HEK293T (cell line): ENCODE data around the gene PIGW.

Source experiments
- CTCF ChIA-PET: fragments of 350-600 bp; formaldehyde crosslinking; extraction: SDS; loops from one replicate; lab custom pipeline; 2021; ENCODE audit warnings: antibody characterized with exemption, inconsistent platforms; lab: Yijun Ruan, JAX
- POLR2A ChIA-PET: fragments of 350-600 bp; formaldehyde crosslinking; extraction: SDS; loops from one replicate; lab custom pipeline; 2020; ENCODE audit warnings: antibody characterized with exemption, inconsistent platforms; lab: Yijun Ruan, JAX
- DNase-seq: peaks from one replicate; pipeline ENCODE4 v3.0.0; 2012; ENCODE audit warnings: mixed read lengths; ENCODE audit errors: extremely low spot score
- ARNT ChIP-seq: fragments of 450-650 bp; IDR thresholded peaks from 2 replicates; pipeline ENCODE4 v1.6.1; 2017; ENCODE audit warnings: mild to moderate bottlenecking
- BHLHE40 ChIP-seq: fragments of 450-650 bp; IDR thresholded peaks from 2 replicates; pipeline ENCODE4 v1.6.1; 2016; ENCODE audit warnings: mild to moderate bottlenecking, moderate library complexity, borderline replicate concordance
- CTBP1 ChIP-seq: fragments of 450-650 bp; IDR thresholded peaks from 2 replicates; pipeline ENCODE4 v1.6.1; 2016; ENCODE audit warnings: borderline replicate concordance
- ELF4 ChIP-seq: fragments of 450-650 bp; IDR thresholded peaks from 2 replicates; pipeline ENCODE4 v1.6.1; 2017; ENCODE audit warnings: antibody characterized with exemption
- FOXA1 ChIP-seq: fragments of 450-650 bp; IDR thresholded peaks from 2 replicates; pipeline ENCODE4 v1.6.1; 2016; ENCODE audit warnings: mild to moderate bottlenecking
- FOXK2 ChIP-seq: fragments of 450-650 bp; IDR thresholded peaks from 2 replicates; pipeline ENCODE4 v1.6.1; 2016; ENCODE audit warnings: mild to moderate bottlenecking
- FOXM1 ChIP-seq: fragments of 450-650 bp; IDR thresholded peaks from 2 replicates; pipeline ENCODE4 v1.6.1; 2017; ENCODE audit warnings: mild to moderate bottlenecking, borderline replicate concordance
- HDGF ChIP-seq: fragments of 450-650 bp; IDR thresholded peaks from 2 replicates; pipeline ENCODE4 v1.6.1; 2017; ENCODE audit warnings: antibody characterized with exemption, borderline replicate concordance
- L3MBTL2 ChIP-seq: fragments of 450-650 bp; conservative IDR thresholded peaks from 2 replicates; pipeline ENCODE4 v1.6.1; 2016; ENCODE audit warnings: mild to moderate bottlenecking
- LEF1 ChIP-seq: fragments of 450-650 bp; IDR thresholded peaks from 2 replicates; pipeline ENCODE4 v1.6.1; 2017; ENCODE audit warnings: mild to moderate bottlenecking, borderline replicate concordance
- NFRKB ChIP-seq: fragments of 450-650 bp; IDR thresholded peaks from 2 replicates; pipeline ENCODE4 v1.6.1; 2016; ENCODE audit warnings: mild to moderate bottlenecking, moderate library complexity
- SP1 ChIP-seq: fragments of 450-650 bp; IDR thresholded peaks from 2 replicates; pipeline ENCODE4 v1.6.1; 2017
- SUZ12 ChIP-seq: fragments of 450-650 bp; IDR thresholded peaks from 2 replicates; pipeline ENCODE4 v1.6.1; 2016; ENCODE audit warnings: mild to moderate bottlenecking
- TARDBP ChIP-seq: fragments of 450-650 bp; IDR thresholded peaks from 2 replicates; pipeline ENCODE4 v1.6.1; 2016
- ZNF384 ChIP-seq: fragments of 450-650 bp; IDR thresholded peaks from 2 replicates; pipeline ENCODE4 v1.6.1; 2016
- TF ChIP-seq, protein P1 (sequence below): fragments of 450-650 bp; IDR thresholded peaks from 2 replicates; pipeline ENCODE4 v1.6.1; 2016

PIGW gene

DNA sequence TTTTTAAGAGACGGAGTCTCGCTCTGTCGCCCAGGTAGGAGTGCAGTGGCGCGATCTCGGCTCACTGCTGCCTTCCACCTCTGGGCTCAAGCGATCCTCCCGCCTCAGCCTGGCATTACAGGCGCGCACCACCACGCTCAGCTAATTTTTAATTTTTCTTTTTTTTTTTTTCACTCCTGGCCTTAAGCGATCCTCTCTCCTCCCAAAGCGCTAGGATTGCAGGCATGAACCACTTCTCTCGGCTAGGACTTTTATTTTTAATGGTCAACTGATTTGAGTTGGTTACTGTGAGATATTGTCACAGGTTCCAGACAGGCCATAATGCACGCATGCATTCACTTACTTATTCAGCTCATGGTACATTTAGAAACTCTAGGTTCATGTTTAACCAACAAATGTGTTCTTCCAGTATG, 888 bp downstream of the PIGW start:
- POLR2A ChIA-PET = interaction anchor here (0.6 to 6.0 kb wide), 16 partner anchors 9 to 1162 kb away, joined by 3 to 88 read pairs (median 4); partner anchors contain the start of genes DHRS11, GGNBP2, MRM1 and SLFN11
- no peak for DNase-seq
- TF ChIP-seq NFRKB = no peak
- TF ChIP-seq ELF4 = no peak
- TF ChIP-seq L3MBTL2 = no peak
- no peak for TF ChIP-seq CTBP1
- TF ChIP-seq BHLHE40 = no peak
- TF ChIP-seq FOXK2 = no peak
- TF ChIP-seq, protein P1, sequence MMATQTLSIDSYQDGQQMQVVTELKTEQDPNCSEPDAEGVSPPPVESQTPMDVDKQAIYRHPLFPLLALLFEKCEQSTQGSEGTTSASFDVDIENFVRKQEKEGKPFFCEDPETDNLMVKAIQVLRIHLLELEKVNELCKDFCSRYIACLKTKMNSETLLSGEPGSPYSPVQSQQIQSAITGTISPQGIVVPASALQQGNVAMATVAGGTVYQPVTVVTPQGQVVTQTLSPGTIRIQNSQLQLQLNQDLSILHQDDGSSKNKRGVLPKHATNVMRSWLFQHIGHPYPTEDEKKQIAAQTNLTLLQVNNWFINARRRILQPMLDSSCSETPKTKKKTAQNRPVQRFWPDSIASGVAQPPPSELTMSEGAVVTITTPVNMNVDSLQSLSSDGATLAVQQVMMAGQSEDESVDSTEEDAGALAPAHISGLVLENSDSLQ = no peak
- CTCF ChIA-PET = no interaction called here

DNA sequence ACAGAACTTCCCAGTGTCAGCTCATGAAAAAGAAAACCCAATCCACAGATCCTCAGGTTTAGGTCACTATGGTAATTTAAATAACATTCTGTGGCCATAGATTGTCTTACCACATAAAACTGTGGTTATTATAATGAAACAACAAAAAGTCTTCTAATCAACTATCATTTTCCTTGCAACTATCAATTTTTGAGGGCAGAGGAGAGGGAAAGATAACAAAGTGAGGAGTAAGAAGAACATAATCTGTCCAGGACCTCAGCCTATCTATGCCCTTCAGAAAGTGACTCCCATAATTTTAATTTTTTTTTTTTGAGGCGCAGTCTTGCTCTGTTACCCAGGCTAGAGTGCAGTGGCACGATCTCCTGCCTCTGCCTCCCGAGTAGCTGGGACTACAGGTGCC, 5.9 kb downstream of the PIGW start:
- no peak for DNase-seq
- no peak for TF ChIP-seq BHLHE40
- ChIA-PET CTCF (no interaction called here), POLR2A (no interaction called here)

- ChIA-PET POLR2A (interaction anchor here (4.9 kb wide), 1 partner anchor 8 kb away, joined by 88 read pairs; the partner anchor contains the start of genes MYO19 and PIGW), CTCF (no interaction called here)
- TF ChIP-seq ELF4 = no peak
- TF ChIP-seq FOXA1 = no peak
- TF ChIP-seq LEF1 = no peak
- TF ChIP-seq SUZ12 = no peak
- no peak for TF ChIP-seq L3MBTL2
- TF ChIP-seq NFRKB = no peak
- TF ChIP-seq, protein P1 = no peak
- TF ChIP-seq HDGF = no peak
- TF ChIP-seq FOXM1 = no peak
- no peak for TF ChIP-seq CTBP1
- no peak for TF ChIP-seq SP1
- no peak for TF ChIP-seq BHLHE40
- TF ChIP-seq ZNF384 = no peak
- no peak for TF ChIP-seq ARNT
- DNase-seq = no peak
These were observed 8.0 kb downstream of the PIGW start for GRCh38 chr17:36542755-36543154.

GRCh38 chr17:36544044-36544306, 9.2 kb downstream of the PIGW start:
- CTCF ChIA-PET = interaction anchor here (1.2 kb wide), 1 partner anchor 10 kb away, joined by 3 read pairs; the partner anchor contains the start of genes MYO19 and PIGW
- DNase-seq = peak; percentile 16
- POLR2A ChIA-PET = interaction anchor here (0.7 to 4.9 kb wide), 9 partner anchors 10 to 612 kb away, joined by 3 to 88 read pairs (median 4); partner anchors contain the start of genes MRM1, MYO19 and PIGW
- TF ChIP-seq ARNT (no peak), ELF4 (no peak), SP1 (no peak), HDGF (no peak), LEF1 (no peak), BHLHE40 (no peak), TARDBP (no peak)

DNA sequence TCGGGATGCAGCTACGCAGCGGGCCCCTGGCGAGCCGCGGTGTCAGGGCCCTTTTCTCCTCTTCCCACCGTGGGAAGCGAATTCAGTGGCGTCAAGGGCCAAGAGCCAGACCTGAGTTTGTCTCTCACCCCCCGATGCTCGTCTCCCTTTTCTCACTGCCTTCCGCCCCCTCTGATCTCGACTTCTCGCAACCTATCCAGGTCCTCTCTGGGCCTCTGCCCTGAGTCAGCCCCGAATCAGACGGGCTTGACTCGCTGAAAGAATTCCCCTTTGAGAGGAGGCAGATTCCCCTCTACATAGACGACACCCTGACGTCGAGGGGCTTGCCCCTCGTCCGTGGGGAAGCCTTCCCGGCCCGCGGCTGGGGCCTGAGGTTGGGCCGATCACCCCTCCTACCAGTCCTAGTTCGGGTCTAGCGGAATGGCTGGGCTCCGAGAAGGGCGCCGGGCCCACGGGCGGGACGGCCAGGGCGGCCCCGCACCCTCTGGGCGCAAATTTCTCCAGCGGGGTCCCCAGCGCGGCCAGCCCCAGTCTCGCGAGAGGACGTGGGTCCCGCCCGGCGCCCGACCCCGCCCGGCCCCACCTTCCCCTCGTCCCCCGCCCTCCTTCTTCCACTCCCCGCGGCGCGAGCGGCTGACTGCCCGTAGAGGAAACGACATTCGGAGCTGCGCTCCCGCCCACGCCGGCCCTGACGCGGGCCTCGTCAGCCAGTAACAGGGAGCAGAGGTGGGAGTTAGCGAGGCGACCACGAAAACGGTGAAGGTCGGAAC, 9.7 kb downstream of the PIGW start, which contains the start of gene GGNBP2:
Gene GGNBP2 (plus strand): TSS at position 613 of the 770 bp plus-strand sequence. CDS start 806 bp downstream, outside the sequence.
- peak; percentile 75 for DNase-seq
- ChIA-PET POLR2A (interaction anchor here (0.6 to 4.9 kb wide), 12 partner anchors 10 to 613 kb away, joined by 3 to 88 read pairs (median 5); partner anchors contain the start of genes DHRS11, MRM1, MYO19 and PIGW), CTCF (interaction anchor here (1.2 to 1.7 kb wide), 2 partner anchors 10 kb away, joined by 3 to 7 read pairs; partner anchors contain the start of genes MYO19 and PIGW)
- TF ChIP-seq L3MBTL2 (peak; percentile 23; the same call in 1 of the 2 replicates), FOXM1 (no peak)

DNA sequence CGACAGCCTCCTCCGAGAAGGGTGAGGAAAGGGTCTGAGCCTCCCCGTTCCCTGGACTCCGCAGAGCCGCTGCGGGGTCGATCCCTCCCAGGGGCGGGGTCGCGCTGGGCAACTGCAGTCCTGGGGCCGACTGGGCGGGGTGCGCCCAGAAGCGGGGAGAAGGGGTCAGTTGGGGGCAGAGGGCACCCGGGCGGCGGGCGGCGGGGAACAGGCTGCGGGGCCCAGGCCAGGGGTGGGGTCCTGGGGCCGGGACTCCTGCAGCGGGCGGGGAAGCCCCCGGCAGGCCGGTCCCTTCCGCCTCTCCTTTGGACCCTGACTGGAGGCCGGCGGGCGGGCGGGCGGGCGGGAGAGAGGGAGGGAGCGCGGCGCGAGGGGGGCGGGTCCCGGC, 10.3 kb downstream of the PIGW start:
- no peak for DNase-seq
- TF ChIP-seq BHLHE40 = no peak
- POLR2A ChIA-PET = interaction anchor here (0.6 to 4.9 kb wide), 8 partner anchors 11 to 58 kb away, joined by 4 to 88 read pairs (median 8); partner anchors contain the start of genes DHRS11, MRM1, MYO19 and PIGW
- CTCF ChIA-PET = interaction anchor here (1.7 kb wide), 1 partner anchor 11 kb away, joined by 7 read pairs; the partner anchor contains the start of genes MYO19 and PIGW
